Osteocyte (in vitro differentiated cells): Measurements from ENCODE around the gene CRYGD. TPM values are rescaled to one million over a fixed set of nuclear protein-coding genes. Genes with fewer than 3 reads are reported as not detected.
"Not testable (repeated sequence)": the region's sequence is repeated elsewhere in the genome, so short reads cannot be mapped to it uniquely, and the experiment has no call there.

Source experiments
- DNase-seq: peaks from one replicate; pipeline ENCODE4 v3.0.0; 2021; ENCODE audit warnings: mixed read lengths; ENCODE audit not compliant: unreplicated experiment; ENCODE audit errors: extremely low spot score
- H3K27ac Mint-ChIP-seq: one replicate; pipeline ENCODE4 v1.8.0; 2021; ENCODE audit warnings: mild to moderate bottlenecking, mixed read lengths; ENCODE audit not compliant: unreplicated experiment
- H3K27me3 Mint-ChIP-seq: one replicate; pipeline ENCODE4 v1.8.0; 2021; ENCODE audit warnings: mixed read lengths; ENCODE audit not compliant: unreplicated experiment
- H3K36me3 Mint-ChIP-seq: one replicate; pipeline ENCODE4 v1.8.0; 2021; ENCODE audit warnings: mixed read lengths; ENCODE audit not compliant: unreplicated experiment
- H3K4me1 Mint-ChIP-seq: one replicate; pipeline ENCODE4 v1.8.0; 2021; ENCODE audit warnings: mixed read lengths; ENCODE audit not compliant: unreplicated experiment
- H3K4me3 Mint-ChIP-seq: one replicate; pipeline ENCODE4 v1.8.0; 2021; ENCODE audit warnings: mild to moderate bottlenecking, moderate library complexity, mixed read lengths; ENCODE audit not compliant: unreplicated experiment
- H3K9me3 Mint-ChIP-seq: one replicate; pipeline ENCODE4 v1.8.0; 2021; ENCODE audit warnings: mixed read lengths; ENCODE audit not compliant: unreplicated experiment
- long read RNA-seq: library from polyadenylated mRNA; unstranded; transcript quantifications from one replicate; pipeline ENCODE4 v2.0.0, GENCODE V29; 2021
- total RNA-seq: library from RNA; stranded (reverse); gene quantifications from 2 replicates; pipeline ENCODE4 v1.2.1, GENCODE V29; 2021
- TF ChIP-seq, protein P1 (sequence below): fragments of 200-600 bp; sonication (generic); IDR thresholded peaks from 2 replicates; pipeline ENCODE4 v1.5.0; 2021; ENCODE audit warnings: antibody characterized with exemption, mild to moderate bottlenecking, moderate library complexity

Gene CRYGD
- total RNA-seq = not detected in 2 replicates
- long read RNA-seq = 0 reads

DNA sequence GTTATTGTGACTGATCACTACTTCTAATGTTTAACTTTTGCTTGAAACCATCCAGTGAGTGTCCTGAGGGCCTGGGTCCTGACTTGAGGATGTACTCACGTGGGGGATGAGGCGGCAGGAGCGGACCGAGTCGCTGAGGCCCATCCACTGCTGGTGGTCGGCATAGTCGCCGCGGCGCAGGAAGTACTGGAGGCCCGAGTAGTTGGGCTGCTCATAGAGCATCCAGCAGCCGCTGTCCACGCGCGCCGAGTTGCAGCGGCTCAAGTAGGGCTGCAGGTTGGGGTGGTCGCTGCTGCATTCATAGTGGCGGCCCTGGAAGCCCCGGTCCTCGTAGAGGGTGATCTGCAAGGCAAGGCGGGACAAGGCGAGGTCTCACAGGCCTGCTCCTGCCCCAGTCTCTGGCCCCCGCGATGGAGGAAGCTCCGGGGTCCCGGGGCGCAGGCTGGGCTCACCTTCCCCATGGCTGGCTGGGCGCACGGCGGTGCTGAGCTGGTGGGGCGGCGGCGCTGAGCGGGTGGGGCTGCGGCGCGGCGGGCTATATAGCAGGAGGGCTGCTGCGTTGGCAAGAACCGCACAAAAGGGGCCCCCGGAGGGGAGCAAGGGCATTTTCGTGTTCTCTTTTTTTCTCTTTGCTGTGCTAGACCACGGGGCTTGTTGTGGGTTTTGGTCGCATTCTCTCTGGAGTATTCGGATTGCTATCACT is at the start of gene CRYGD:
CRYGD (minus strand) TSS at position 512 of the 703 bp plus-strand sequence; CDS start at position 461, 51 bp downstream.
- not testable (repeated sequence) for DNase-seq, H3K4me1 Mint-ChIP-seq, H3K4me3 Mint-ChIP-seq, H3K27ac Mint-ChIP-seq, H3K9me3 Mint-ChIP-seq, H3K36me3 Mint-ChIP-seq
- peaks cover 10% of the 10 kb centered on the region for H3K27me3 Mint-ChIP-seq

DNA sequence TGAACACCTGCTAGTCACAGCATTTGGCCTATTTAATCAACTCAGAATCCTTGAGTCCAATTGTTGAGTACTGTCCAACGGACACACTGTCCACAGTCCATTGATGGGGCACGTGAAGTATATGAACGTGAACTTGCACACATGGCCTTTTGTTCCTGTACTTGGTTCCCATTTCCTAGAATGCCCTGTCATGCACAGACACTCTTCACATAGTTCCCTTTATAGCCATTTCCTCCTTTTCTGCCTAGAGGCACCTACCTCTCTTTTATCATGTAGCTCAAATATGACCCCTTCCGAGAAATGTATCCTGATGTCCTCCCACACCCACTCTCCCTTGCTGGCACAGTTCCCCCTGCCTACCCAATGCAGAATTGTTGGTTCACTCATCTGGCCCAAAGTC is 47.8 kb upstream of the CRYGD start:
- no peak for DNase-seq
- H3K27me3 Mint-ChIP-seq = peaks cover 15% of the 10 kb centered on the region
- TF ChIP-seq, protein P1, sequence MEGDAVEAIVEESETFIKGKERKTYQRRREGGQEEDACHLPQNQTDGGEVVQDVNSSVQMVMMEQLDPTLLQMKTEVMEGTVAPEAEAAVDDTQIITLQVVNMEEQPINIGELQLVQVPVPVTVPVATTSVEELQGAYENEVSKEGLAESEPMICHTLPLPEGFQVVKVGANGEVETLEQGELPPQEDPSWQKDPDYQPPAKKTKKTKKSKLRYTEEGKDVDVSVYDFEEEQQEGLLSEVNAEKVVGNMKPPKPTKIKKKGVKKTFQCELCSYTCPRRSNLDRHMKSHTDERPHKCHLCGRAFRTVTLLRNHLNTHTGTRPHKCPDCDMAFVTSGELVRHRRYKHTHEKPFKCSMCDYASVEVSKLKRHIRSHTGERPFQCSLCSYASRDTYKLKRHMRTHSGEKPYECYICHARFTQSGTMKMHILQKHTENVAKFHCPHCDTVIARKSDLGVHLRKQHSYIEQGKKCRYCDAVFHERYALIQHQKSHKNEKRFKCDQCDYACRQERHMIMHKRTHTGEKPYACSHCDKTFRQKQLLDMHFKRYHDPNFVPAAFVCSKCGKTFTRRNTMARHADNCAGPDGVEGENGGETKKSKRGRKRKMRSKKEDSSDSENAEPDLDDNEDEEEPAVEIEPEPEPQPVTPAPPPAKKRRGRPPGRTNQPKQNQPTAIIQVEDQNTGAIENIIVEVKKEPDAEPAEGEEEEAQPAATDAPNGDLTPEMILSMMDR = no peak
- H3K36me3 Mint-ChIP-seq = no peaks in the 10 kb centered on the region
- H3K4me1 Mint-ChIP-seq = no peaks in the 10 kb centered on the region
- H3K4me3 Mint-ChIP-seq = no peak overlapping the region
- no peaks in the 10 kb centered on the region for H3K9me3 Mint-ChIP-seq
- H3K27ac Mint-ChIP-seq = no peak overlapping the region

DNA sequence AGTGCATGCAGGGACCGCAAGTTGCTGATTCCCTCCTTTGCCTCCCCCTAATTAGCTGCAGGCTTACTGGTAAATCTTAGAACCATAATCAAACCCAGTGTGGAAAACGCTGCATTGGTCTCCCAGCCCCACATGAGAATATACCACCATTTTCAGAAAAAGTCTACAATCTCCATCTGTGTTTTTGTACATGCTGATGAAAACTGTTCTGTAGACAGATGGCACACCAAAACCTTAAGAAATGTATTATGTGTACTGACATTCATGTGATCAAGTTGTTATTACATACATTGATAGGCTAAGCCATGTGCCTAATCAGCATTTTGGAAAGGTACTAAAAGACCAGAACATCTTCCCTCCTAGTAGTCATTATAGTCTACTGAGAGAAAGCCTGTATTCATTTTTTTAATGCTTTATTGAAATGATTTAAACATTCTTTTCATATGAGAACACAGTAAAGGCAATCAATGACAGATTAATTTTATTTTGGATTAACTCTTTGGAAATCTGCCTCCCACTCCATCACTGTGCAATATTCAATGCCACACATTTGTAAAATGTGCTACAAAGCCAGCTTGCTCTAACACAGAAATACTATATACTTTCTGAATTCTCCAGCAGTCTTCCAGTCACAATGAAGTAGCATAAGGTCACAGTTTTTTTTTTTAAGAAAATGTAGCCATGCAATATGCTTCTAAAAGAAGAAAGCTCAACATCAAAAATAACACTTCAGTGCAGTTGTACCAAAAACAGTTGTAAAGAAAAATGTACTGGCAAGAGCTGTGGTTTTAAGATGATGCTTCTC is 40.8 kb upstream of the CRYGD start:
- Mint-ChIP-seq H3K4me1 (no peaks in the 10 kb centered on the region), H3K27ac (no peak overlapping the region), H3K4me3 (no peak overlapping the region), H3K27me3 (peaks cover 17% of the 10 kb centered on the region), H3K9me3 (no peaks in the 10 kb centered on the region), H3K36me3 (no peaks in the 10 kb centered on the region)
- TF ChIP-seq, protein P1 = no peak
- no peak for DNase-seq

DNA sequence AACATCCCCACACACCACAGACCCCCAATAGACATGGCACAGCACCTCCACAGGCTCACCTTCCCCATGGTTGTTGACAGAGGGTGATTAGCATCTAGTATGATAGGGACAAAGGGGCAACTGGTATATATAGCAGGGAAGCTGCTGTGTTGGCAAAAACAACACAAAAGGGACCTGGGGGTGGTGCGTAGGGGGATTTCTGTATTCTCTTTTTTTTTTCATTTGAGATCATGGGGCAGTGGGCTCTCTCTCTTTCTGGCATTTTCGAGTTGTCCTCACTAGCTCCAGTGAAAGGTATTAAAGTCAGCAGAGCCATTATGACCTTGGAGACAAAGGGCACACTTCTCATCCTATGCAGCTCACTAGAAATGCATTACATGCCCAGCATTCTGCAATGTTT is 39.2 kb upstream of the CRYGD start, which contains the start of gene CRYGA:
CRYGA (minus strand) TSS at position 101 of the 400 bp plus-strand sequence; CDS start at position 68, 33 bp downstream.
- Mint-ChIP-seq H3K9me3 (no peaks in the 10 kb centered on the region), H3K27me3 (peaks cover 6% of the 10 kb centered on the region), H3K4me1 (no peaks in the 10 kb centered on the region), H3K36me3 (no peaks in the 10 kb centered on the region), H3K4me3 (no peak within 1 kb of the TSS), H3K27ac (no peak within 1 kb of the TSS)
- TF ChIP-seq, protein P1 = no peak
- DNase-seq = no peak

DNA sequence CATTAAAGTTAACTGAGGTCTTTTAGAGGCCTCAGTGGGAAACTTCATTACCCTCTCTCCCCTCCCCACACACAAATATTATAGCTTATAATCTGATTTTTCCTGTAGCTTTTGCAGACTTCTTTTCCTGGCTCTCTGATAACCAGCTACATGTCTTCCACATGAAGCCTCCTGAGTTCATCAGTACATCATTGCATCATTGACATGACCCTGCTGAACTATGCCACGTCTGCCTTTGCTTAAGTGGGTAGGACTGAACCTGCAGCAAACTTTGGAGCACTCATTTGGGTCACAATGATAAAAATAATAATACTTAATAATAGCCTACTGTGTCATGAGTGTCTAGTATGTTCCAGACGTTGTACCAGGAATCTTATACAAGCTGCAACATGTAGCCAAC is 32.1 kb upstream of the CRYGD start:
- Mint-ChIP-seq H3K9me3 (no peaks in the 10 kb centered on the region), H3K4me3 (no peak overlapping the region), H3K27me3 (peaks cover 7% of the 10 kb centered on the region), H3K36me3 (no peaks in the 10 kb centered on the region), H3K27ac (no peak overlapping the region), H3K4me1 (no peaks in the 10 kb centered on the region)
- no peak for DNase-seq
- TF ChIP-seq, protein P1 = no peak
